GM18526 (cell line): ENCODE measurements around the gene PCNX3.

ENCODE experiments used
- POLR2A ChIP-seq: IDR thresholded peaks from 3 replicates; pipeline ENCODE4 v1.6.1; 2011; ENCODE audit not compliant: insufficient read length; ENCODE audit errors: extremely low read depth

Gene PCNX3

DNA sequence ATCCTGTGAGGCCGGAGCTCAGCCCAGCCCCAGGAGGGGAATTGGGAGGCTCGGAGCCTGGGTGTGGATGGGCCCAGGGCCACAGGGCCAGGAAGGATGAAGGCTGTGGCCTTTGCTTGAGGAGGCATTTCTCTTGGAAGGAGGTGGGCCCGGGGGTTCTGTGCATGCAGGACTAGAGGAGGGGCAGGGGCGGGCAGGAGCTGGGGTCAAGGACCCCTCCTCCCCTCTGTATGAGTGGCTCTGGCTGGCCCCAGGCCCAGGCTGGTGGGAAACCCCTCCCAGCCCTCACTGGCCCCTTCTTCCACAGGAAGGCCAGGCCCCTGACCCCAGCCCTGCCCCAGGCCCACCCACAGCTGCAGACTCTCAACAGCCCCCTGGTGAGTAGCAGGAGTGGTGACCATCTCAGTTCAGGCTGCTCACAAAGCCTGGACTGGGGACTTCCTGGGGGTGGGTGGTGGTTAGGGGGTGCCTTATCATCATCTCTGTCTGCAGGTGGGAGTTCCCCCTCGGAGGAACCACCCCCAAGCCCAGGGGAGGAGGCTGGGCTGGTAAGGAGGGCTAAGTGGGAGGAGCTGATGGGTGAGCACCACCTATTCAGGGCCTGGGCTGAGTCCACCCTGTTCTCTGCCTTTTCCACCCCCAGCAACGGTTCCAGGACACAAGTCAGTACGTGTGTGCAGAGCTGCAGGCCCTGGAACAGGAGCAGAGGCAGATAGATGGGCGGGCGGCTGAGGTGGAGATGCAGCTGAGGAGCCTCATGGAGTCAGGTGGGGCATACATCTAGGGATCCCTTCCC, 25.9 kb upstream of the PCNX3 start:
- TF ChIP-seq POLR2A = no peak

GRCh38 chr11:65590240-65590738, 25.3 kb upstream of the PCNX3 start:
- no peak for TF ChIP-seq POLR2A

DNA sequence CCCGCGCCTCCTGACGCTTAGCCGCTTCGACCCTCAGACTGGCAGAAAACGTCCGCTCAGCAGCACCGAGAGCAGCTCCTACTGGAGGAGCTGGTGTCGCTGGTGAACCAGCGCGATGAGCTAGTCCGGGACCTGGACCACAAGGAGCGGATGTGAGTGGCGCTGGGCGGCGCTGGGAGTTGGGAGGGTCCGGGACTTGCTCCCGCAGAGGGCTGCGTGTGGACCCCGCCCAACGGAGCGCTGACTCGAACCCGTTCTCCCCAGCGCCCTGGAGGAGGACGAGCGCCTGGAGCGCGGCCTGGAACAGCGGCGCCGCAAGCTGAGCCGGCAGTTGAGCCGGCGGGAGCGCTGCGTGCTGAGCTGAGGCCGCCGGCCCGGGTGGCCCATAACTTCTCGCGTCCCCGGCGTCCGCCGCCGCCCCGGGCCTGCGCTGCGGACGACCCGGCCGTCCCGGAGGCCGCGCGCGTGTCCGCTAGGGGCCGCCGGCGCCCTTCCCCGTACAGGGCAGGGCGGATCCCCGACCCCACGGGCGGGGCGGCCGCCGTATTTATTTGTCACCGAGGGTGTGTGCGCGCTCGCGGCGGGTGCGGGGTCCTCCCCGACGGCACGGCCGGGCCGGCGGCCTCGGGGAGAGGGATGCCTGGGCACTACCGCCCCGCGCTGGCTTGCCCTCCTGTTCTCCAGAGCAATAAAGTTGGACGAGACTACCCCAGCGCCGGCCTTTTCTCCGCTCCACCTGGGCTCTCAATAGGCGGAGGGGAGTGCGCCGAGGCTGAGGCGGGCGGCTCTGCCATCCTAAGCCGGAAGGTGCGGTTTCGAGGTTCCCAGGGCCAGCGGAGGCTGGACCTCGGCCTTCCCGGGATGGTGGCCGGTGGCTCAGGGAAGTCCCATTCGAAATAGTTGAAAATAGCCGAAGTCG, 23.4 kb upstream of the PCNX3 start:
- no peak for TF ChIP-seq POLR2A

GRCh38 chr11:65592858-65593517, 22.6 kb upstream of the PCNX3 start:
- no peak for TF ChIP-seq POLR2A

GRCh38 chr11:65593518-65594414, 21.8 kb upstream of the PCNX3 start:
- TF ChIP-seq POLR2A = peak; percentile 9

DNA sequence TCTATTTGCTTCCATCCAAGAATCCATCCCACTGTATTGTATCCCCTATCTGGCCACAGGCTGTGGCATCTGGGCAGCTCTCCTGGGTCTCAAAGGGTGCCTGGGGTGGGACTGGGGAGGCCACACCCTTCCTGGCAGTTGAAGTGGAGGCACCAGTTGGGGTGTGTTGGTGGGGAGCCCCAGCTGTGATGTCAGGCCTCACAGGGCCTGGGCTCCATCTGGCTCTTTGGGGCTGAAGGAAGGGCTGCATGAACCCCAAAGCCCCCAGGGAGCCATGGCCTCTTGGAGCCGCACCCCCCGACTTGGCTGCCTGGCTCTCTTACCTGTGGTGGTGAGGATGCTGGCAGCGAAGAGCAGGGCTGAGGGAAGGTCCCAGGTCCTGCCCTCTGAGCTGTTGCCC, 20.4 kb upstream of the PCNX3 start:
- TF ChIP-seq POLR2A = no peak

DNA sequence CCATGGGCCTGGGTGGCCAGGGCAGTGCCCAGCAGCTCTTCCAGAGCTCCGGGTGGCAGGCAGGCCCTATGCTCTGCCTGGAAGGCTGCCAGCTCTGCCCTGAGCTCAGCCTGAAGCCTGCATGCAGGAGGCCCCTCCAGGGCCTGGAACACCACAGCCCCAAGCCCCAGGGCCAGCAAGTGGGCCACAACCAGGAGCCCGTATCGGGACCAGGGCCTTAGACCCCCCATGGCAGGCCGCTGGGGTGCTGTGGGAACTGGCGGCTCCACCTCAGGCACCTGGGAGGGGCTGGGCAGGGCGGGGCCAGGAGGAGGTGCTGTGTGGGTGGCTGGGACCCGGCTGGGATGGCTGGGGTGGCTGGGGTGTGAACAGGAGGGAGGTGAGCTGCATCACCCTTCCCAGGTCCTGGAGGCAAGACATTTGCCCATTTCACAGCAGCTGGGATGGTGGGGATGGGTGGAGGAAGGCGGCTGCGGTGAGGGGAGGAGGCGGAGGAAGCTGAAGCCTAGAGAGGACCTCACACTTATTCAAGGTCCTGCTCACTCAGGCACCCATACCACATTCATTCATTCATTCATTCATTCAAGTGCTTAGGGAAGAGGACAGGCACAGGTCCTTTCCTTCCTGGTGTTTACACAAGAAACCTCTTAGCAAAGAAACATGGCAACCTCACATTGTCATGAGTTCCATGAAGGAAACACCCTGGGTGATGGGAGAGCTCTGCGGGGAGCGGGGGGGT, 19.9 kb upstream of the PCNX3 start, which contains the start of gene KCNK7:
TSS of gene KCNK7 (minus strand) at position 258 of the 739 bp plus-strand sequence. CDS start at position 230, 28 bp downstream.
- TF ChIP-seq POLR2A = no peak

- no peak for TF ChIP-seq POLR2A
These were observed 19.1 kb upstream of the PCNX3 start for GRCh38 chr11:65596520-65596919.

- TF ChIP-seq POLR2A = no peak
These were observed 17.3 kb upstream of the PCNX3 start for GRCh38 chr11:65598258-65598699.

GRCh38 chr11:65599216-65599954, 16.2 kb upstream of the PCNX3 start:
- TF ChIP-seq POLR2A = no peak

GRCh38 chr11:65599955-65600246, 15.7 kb upstream of the PCNX3 start:
- no peak for TF ChIP-seq POLR2A

GRCh38 chr11:65604258-65604657, 11.3 kb upstream of the PCNX3 start:
- no peak for TF ChIP-seq POLR2A

DNA sequence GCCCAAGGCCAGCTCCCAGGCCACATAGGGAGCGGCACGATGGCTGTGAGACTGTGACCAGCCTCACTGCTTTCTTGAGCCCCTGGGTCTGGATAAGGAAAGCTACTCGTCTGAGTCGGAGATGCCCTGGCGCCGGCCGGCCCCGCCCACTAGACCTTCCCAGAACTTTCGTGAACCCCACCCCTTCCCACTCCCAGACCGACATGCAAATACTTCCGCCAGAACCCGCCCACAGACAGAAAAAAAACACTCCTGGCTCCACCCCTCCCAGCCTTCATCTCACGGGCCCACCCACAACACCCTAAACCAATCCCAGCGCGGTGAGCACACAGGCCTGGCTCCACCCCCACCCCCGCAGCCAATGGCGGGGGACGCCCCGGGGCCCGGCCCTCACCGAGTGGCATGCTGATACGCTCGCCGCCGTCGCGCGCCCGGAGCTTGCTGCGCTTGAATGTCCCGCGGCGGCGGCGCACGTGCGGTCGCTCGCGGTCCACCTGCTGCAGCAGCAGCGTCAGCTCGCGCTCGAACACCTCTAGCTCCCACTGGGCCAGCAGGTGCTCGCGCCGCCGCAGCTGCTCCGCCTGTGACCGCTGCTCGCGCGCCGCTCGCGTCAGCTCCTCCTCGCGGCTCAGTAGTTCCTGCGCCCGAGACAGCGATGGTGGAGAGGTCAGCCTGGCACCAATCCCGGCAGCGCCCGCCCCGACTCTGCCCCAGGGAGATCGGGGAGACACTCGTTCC, 8.5 kb upstream of the PCNX3 start:
- TF ChIP-seq POLR2A = no peak
